Psoas muscle (tissue), 8 donors: Measurements from ENCODE around the gene SGPL1. TPM values are rescaled to one million over a fixed set of nuclear protein-coding genes. Genes with fewer than 3 reads are reported as not detected.

Source experiments
- ATAC-seq, 4 donors: fragments of 200-7000 bp; cut with Tn5 transposase; one replicate each; pipeline ENCODE4 v1.9.1; 2020; ENCODE audit warnings: moderate library complexity in 3 of 4, mild to moderate bottlenecking in 2 of 4
- DNase-seq, 2 donors: peaks; one replicate each; pipeline ENCODE4 v3.0.0-alpha.2; 2020
- H3K27ac ChIP-seq: fragments of 200-600 bp; one replicate; pipeline ENCODE4 v1.8.0; 2022
- H3K27me3 ChIP-seq, 3 donors: fragments of 200-600 bp in 1 of 3; one replicate each; pipeline versions ENCODE4 v1.6.1 to v1.8.0; 2013 to 2022; ENCODE audit warnings: low read length in 2 of 3, mild to moderate bottlenecking in 2 of 3, moderate library complexity in 1 of 3; ENCODE audit not compliant: insufficient read depth in 3 of 3
- H3K36me3 ChIP-seq, 2 donors: fragments of 200-600 bp in 1 of 2; one replicate each; pipeline versions ENCODE4 v1.6.1 to v1.8.0; 2013 to 2022; ENCODE audit warnings: low read depth in 1 of 2, mild to moderate bottlenecking in 1 of 2, moderate library complexity in 1 of 2; ENCODE audit not compliant: insufficient read depth in 1 of 2
- H3K4me1 ChIP-seq: fragments of 200-600 bp; one replicate; pipeline ENCODE4 v1.8.0; 2022
- H3K4me3 ChIP-seq: fragments of 200-600 bp; one replicate; pipeline ENCODE4 v1.8.0; 2022; ENCODE audit warnings: mild to moderate bottlenecking
- H3K9me3 ChIP-seq: fragments of 200-600 bp; one replicate; pipeline ENCODE4 v1.8.0; 2022
- CTCF ChIP-seq: fragments of 200-600 bp; IDR thresholded peaks from one replicate; pipeline ENCODE4 v1.8.0; 2022; ENCODE audit warnings: antibody characterized with exemption
- WGBS, 3 donors: extraction: QIAGEN DNeasy Blood & Tissue Kit; methylation state at CpG; one replicate each; pipeline versions ENCODE4 v1.1.6 to v1.1.7; 2013; 5-methylcytosine and 5-hydroxymethylcytosine counted together
- intact Hi-C, 2 donors: fragments of 100-400 bp; cut with DNase I; formaldehyde crosslinking; loops; one replicate each; pipeline versions ENCODE4 v1.11.0 to v1.14.2; 2022
- polyA plus RNA-seq, 3 donors: library from polyadenylated mRNA; stranded (reverse); fragments of 200-250 nt; gene quantifications; one replicate each; pipeline ENCODE4 v1.2.3, GENCODE V29; 2013
- total RNA-seq, 4 donors: library from RNA; stranded (reverse); fragmentation: NEBNext Ultra II Directional in 2 of 4; extraction: Animal tissue kit (Norgen Biotek cat#: 25700) in 2 of 4; gene quantifications; one replicate each; pipeline versions ENCODE4 v1.2.1 to v1.2.4, GENCODE V29; 2021 to 2023
- donor health status: healthy with polysubstance abuse.
- donor health status: DM: no; HTN: no; CAD: no; lungs with moderate emphysema.
- donor health status: Bipolar disorder and iron deficiency.
- donor health status: healthy.
- donor health status: DM: yes; HTN: yes; CAD: no.
- donor health status: DM: no; HTN: no; CAD: no.
- donor health status: DM: no; HTN: no; CAD: no.
- donor health status: DM: yes; HTN: yes; CAD: no.

SGPL1 gene
- total and polyA plus RNA-seq, 7 donors = 3.7 to 15.1 (median 9.5) TPM

- no peaks in the 10 kb centered on the region for H3K36me3 ChIP-seq
- H3K9me3 ChIP-seq = peaks cover 11% of the 10 kb centered on the region
- WGBS, 3 donors = 80 to 89% (median 83%) methylated on average over 5 of the region's 5 CpGs
- TF ChIP-seq CTCF = no peak
- ATAC-seq = no peak
- no peak overlapping the region for H3K27ac ChIP-seq
- H3K4me1 ChIP-seq = no peaks in the 10 kb centered on the region
- no peak for DNase-seq
- intact Hi-C loops = no loop called here
- H3K27me3 ChIP-seq = no peaks in the 10 kb centered on the region
- H3K4me3 ChIP-seq = no peak overlapping the region
These were observed 31.7 kb upstream of the SGPL1 start for GRCh38 chr10:70784016-70784415.

GRCh38 chr10:70784471-70784870, 31.3 kb upstream of the SGPL1 start:
- no peaks in the 10 kb centered on the region for H3K27me3 ChIP-seq
- intact Hi-C loops = no loop called here
- H3K36me3 ChIP-seq = no peaks in the 10 kb centered on the region
- no peak overlapping the region for H3K27ac ChIP-seq
- WGBS, 3 donors = 62 to 83% (median 81%) methylated on average over 2 of the region's 2 CpGs
- TF ChIP-seq CTCF = no peak
- H3K9me3 ChIP-seq = peaks cover 11% of the 10 kb centered on the region
- no peak overlapping the region for H3K4me3 ChIP-seq
- no peak for DNase-seq
- H3K4me1 ChIP-seq = no peaks in the 10 kb centered on the region
- no peak for ATAC-seq

DNA sequence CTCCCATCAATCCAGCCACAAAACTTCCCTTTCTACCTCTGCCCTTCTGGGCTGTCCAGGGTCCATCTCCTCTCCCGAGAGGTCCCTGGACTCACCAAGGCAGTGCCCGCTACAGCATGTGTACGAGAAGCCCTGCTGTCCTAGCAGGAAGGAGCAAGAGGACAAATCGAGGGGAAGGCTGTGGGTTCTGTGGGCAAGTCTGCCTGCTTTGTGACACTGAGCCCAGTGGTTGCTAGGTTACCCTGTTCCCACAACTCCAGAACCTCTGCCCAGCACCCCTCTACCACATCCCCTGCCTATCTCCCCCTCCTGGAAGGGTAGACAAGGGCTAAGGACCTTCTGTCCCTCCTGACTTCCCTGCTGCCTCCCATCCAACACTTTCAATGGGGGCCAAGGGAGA, 30.6 kb upstream of the SGPL1 start, which contains the start of gene TBATA:
Gene TBATA (minus strand): TSS at position 188 of the 400 bp plus-strand sequence. CDS start 1,998 bp downstream, outside the sequence.
- Histone ChIP-seq H3K4me1 (no peaks in the 10 kb centered on the region), H3K9me3 (peaks cover 11% of the 10 kb centered on the region), H3K27ac (no peak within 1 kb of the TSS), H3K36me3 (no peaks in the 10 kb centered on the region), H3K4me3 (no peak within 1 kb of the TSS), H3K27me3 (no peaks in the 10 kb centered on the region)
- WGBS, 3 donors = 80 to 86% (median 84%) methylated on average over 4 of the region's 4 CpGs
- TF ChIP-seq CTCF = no peak
- DNase-seq (no peak), ATAC-seq (no peak)
- intact Hi-C loops = no loop called here

DNA sequence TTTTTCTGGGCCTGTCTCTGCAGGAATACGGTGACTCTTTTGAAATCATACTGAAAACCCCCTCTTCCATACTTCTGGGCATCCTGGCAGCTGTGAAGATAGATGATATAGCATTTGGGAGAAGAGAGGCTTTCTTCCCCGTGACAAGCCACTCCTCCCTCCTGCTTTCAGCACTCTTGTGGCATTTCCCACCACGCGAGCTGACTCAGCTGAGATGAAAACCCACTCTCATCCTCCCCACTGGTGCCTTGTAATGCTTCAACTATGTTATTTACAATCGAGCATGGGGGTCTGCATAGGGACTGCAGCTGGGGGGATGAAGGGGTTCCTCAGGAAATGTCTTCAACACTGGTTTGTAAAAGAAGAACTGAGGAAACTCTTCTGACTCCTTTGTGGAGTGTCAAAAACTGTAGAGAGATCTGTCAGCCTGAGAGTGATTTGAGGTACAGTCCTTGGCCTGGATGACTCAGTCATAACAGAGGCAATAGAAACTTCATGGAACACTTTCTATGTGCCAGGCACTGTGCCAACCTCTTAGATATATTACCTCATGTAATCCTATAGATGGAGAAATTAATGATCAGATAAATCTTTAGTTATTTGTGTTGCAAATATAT, 28.8 kb upstream of the SGPL1 start:
- 53 to 77% (median 72%) methylated on average over 5 of the region's 5 CpGs for WGBS, 3 donors
- no peak for DNase-seq
- intact Hi-C loops = no loop called here

More for the DNA sequence above, 28.8 kb upstream of the SGPL1 start:
- Histone ChIP-seq H3K27me3 (no peaks in the 10 kb centered on the region), H3K9me3 (peaks cover 11% of the 10 kb centered on the region), H3K4me1 (no peaks in the 10 kb centered on the region), H3K4me3 (no peak overlapping the region), H3K36me3 (no peaks in the 10 kb centered on the region), H3K27ac (no peak overlapping the region)
- ATAC-seq = no peak
- no peak for TF ChIP-seq CTCF
